ENCODE measurements around the gene LCE1F. TPM values are rescaled to one million over a fixed set of nuclear protein-coding genes. Genes with fewer than 3 reads are reported as not detected.

LCE1F gene
- total and polyA plus RNA-seq, 8 donors: not detected

DNA sequence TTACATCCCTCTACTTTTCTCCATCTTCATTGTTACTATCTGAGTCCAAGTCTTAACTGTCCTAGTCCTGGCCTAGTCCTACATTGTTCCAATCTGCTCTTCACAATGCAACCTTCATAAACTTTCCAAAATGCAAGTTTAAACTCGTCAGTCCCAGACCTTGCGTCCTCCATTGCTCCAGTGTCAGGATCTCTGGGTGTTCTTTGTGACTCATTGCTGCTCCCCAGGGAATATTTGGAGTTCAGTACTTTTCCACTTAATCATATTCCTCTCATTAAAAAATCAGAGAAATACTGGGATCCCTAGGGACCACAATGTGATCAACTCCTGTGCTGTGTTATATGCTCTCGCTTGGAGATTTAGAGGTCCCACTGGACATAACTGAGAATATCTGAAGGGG is 35.1 kb upstream of the LCE1F start:
- intact Hi-C loops (cut with DNase I): no loop called here
- no peak overlapping the region for H3K27ac ChIP-seq
- no peaks in the 10 kb centered on the region for H3K4me1 ChIP-seq
- H3K4me3 ChIP-seq: no peak overlapping the region
- H3K27me3 ChIP-seq: peaks cover 0 to 6% of the 10 kb centered on the region in 2 donors
- ATAC-seq (no peak), DNase-seq (no peak)
- H3K9me3 ChIP-seq: no peaks in the 10 kb centered on the region
- TF ChIP-seq, protein P1, sequence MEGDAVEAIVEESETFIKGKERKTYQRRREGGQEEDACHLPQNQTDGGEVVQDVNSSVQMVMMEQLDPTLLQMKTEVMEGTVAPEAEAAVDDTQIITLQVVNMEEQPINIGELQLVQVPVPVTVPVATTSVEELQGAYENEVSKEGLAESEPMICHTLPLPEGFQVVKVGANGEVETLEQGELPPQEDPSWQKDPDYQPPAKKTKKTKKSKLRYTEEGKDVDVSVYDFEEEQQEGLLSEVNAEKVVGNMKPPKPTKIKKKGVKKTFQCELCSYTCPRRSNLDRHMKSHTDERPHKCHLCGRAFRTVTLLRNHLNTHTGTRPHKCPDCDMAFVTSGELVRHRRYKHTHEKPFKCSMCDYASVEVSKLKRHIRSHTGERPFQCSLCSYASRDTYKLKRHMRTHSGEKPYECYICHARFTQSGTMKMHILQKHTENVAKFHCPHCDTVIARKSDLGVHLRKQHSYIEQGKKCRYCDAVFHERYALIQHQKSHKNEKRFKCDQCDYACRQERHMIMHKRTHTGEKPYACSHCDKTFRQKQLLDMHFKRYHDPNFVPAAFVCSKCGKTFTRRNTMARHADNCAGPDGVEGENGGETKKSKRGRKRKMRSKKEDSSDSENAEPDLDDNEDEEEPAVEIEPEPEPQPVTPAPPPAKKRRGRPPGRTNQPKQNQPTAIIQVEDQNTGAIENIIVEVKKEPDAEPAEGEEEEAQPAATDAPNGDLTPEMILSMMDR (IDR thresholded peaks at IDR 0.05): no peak
- H3K36me3 ChIP-seq: no peaks in the 10 kb centered on the region

DNA sequence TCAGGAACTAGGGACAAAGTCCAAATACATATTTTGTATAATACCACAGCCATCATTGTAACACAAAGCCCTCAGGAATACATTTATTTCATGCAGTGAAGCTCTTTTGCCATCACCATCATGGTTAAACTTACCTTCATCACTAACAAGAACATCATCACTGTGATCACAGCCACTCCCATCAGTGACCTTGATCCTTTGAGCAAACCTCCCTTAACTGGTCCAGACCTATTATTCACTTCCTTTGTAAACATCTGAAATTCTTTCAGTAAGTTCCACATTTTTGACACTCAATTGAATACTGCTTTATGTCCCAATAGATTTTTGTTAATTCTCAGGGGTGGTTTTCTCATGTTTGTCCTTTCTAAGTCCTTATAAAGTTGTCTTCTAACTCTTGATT is 33.3 kb upstream of the LCE1F start:
- H3K4me1 ChIP-seq: no peaks in the 10 kb centered on the region
- ATAC-seq (no peak), DNase-seq (no peak)
- no peak overlapping the region for H3K27ac ChIP-seq
- no peak overlapping the region for H3K4me3 ChIP-seq
- H3K36me3 ChIP-seq: no peaks in the 10 kb centered on the region
- TF ChIP-seq, protein P1 (IDR thresholded peaks at IDR 0.05): no peak
- H3K27me3 ChIP-seq: peaks cover 0 to 3% of the 10 kb centered on the region in 2 donors
- H3K9me3 ChIP-seq: no peaks in the 10 kb centered on the region
- intact Hi-C loops (cut with DNase I): no loop called here

DNA sequence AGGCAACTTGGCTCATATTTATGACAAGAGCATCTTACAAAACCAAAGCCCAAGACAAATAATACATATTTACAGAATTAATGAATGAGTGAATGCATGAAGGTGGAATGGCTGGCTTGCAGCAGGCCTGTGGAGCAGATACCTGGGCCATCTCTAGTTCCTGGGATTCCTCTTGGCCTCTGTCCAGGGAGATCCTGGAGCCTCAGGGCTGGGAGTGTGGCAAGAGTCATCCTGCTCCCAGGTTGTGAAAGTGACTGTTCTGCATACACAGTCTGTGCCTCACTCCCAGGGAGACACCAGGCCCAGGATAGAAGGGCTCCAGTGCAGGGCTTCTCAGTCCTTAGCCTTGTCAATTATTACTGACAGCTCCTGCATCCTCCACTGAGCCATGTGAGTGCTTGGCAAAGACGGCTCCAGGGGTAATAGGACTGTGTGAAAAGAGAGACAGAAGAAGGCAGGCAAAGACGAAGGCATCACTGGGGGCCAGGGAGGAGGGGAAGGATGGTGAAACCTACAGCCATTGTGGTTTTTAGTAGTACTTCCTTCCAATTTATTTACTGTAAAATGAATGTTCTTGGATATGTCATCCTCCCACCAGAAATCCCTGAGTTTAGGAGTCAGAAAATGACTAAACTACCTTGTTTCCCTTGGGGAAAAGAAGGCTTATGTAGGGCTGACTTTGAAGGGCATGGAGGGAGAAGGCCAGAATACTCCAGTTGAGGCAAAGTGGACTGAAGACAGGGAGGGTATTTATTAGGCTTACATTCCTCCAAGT is 31.4 kb upstream of the LCE1F start:
- ATAC-seq (no peak), DNase-seq (no peak)
- intact Hi-C loops (cut with DNase I): no loop called here
- no peaks in the 10 kb centered on the region for H3K36me3 ChIP-seq
- H3K4me3 ChIP-seq: no peak overlapping the region
- H3K4me1 ChIP-seq: no peaks in the 10 kb centered on the region
- peaks cover 0 to 10% of the 10 kb centered on the region in 2 donors for H3K27me3 ChIP-seq
- no peaks in the 10 kb centered on the region for H3K9me3 ChIP-seq
- H3K27ac ChIP-seq: no peak overlapping the region
- TF ChIP-seq, protein P1 (IDR thresholded peaks at IDR 0.05): no peak

DNA sequence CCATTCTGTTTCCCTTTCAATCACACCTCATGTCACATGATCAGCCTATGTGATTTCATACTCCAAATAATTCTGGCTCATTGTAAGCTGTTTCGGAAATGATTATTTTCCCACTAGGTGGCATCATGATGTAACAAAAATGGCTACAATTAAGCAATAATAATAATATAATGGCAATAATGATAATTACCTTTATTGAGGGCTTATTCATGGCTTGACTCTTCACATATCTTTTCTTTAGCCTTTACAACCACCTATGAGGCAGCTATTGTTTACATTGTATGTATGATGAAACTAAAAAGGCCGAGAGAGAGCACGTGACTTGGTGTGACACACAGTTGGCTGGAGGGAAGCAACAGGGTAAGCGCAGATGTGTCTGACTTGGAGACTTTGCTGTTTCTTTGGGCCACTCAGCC is 29.6 kb upstream of the LCE1F start:
- Histone ChIP-seq H3K4me3 (no peak overlapping the region), H3K36me3 (no peaks in the 10 kb centered on the region), H3K4me1 (no peaks in the 10 kb centered on the region), H3K27me3 (peaks cover 0 to 16% of the 10 kb centered on the region in 2 donors), H3K27ac (no peak overlapping the region), H3K9me3 (no peaks in the 10 kb centered on the region)
- ATAC-seq (no peak), DNase-seq (peak in 1 of 4 donors; percentile 2)
- TF ChIP-seq, protein P1 (IDR thresholded peaks at IDR 0.05): no peak
- intact Hi-C loops (cut with DNase I): no loop called here

DNA sequence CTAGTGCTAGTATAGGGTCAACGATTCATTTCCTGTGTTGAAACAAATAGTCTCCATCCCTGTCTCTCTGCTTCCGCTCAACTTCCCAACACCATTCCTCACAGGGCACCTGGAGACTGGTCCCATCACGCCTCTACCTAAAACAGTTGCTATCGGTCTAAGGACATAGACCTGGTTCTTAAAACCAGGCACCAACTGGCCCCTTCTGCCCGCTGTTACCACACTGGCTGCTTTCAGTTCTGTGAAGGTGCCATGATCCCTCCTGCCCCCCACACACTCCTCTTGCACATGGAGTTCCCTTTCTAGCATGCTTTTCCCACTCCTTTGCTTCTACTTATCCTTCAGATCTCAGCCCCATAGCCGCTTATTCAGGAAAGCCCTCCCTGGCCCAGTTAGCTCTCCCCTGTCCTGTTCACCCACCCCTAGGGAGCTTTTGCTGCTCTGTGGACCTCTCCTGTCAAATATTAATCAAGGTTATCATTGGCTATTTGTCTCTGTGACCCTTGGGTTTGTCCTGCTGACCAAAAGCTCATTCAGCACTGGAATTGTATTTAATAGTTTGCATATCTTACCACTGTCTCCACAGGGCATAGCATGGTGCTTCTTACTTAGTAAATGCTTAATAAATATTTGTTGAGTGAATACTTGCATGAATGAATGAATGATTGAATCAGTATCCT is 29.0 kb upstream of the LCE1F start:
- Histone ChIP-seq H3K9me3 (no peaks in the 10 kb centered on the region), H3K36me3 (no peaks in the 10 kb centered on the region), H3K4me1 (no peaks in the 10 kb centered on the region), H3K27ac (no peak overlapping the region), H3K27me3 (peaks cover 0 to 20% of the 10 kb centered on the region in 2 donors), H3K4me3 (no peak overlapping the region)
- intact Hi-C loops (cut with DNase I): no loop called here
- no peak for ATAC-seq
- TF ChIP-seq, protein P1 (IDR thresholded peaks at IDR 0.05): no peak
- no peak for DNase-seq
